Large intestine (tissue), 3 donors: ENCODE measurements around the gene NR2E3. TPM values are rescaled to one million over a fixed set of nuclear protein-coding genes. Genes with fewer than 3 reads are reported as not detected.
"Not testable (repeated sequence)": the region's sequence is repeated elsewhere in the genome, so short reads cannot be mapped to it uniquely, and the experiment has no call there.

Experiments
- DNase-seq, 2 donors: peaks; one replicate each; pipeline versions ENCODE4 v3.0.0 to v3.0.0-alpha.2; 2013
- H3K27ac ChIP-seq: one replicate; pipeline ENCODE4 v1.5.1; 2013; ENCODE audit warnings: low read length
- H3K27me3 ChIP-seq: 2 replicates; pipeline ENCODE4 v1.6.1; 2013; ENCODE audit warnings: low read length; ENCODE audit not compliant: control insufficient read depth, insufficient read depth
- H3K36me3 ChIP-seq: 2 replicates; pipeline ENCODE4 v1.6.1; 2013; ENCODE audit warnings: low read length; ENCODE audit not compliant: control insufficient read depth, insufficient read depth
- H3K4me1 ChIP-seq: one replicate; pipeline ENCODE4 v1.6.1; 2013; ENCODE audit warnings: low read length; ENCODE audit not compliant: control insufficient read depth, insufficient read depth
- H3K4me3 ChIP-seq: one replicate; pipeline ENCODE4 v1.5.1; 2013; ENCODE audit warnings: low read length
- H3K9me3 ChIP-seq: one replicate; pipeline ENCODE4 v1.6.1; 2013; ENCODE audit warnings: mild to moderate bottlenecking, low read depth, low read length, moderate library complexity; ENCODE audit not compliant: control insufficient read depth
- WGBS: methylation state at CpG from one replicate; pipeline ENCODE4 v1.1.5; 2013; ENCODE audit warnings: low lambda C conversion rate; ENCODE audit not compliant: insufficient coverage; 5-methylcytosine and 5-hydroxymethylcytosine counted together
- polyA plus RNA-seq: library from polyadenylated mRNA; unstranded; fragments of 120-200 nt; gene quantifications from one replicate; pipeline ENCODE4 v1.2.1, GENCODE V29; 2013

NR2E3 gene
- polyA plus RNA-seq, 1 donor, result 0.54 TPM

DNA sequence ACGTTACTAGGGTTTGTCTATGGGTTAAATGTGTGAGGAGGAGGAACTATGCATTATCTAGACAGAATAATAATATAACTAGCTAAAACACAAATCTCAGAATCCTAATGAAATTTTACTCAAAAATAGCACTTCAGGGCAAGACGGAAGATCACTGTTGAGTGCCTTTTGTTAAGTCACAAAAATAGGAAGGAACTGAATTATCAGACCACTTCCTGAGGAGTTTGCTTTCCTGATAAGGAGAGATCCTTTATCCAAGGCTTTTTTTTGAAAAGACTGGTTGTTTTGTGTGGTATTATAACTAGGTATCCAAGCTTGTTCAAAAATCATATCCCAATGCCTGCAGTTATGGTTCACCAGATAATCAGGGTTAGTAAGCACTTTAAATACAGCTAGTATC, 34.6 kb downstream of the NR2E3 start:
- DNase-seq, result no peak
- H3K27me3 ChIP-seq, result no peaks in the 10 kb centered on the region

DNA sequence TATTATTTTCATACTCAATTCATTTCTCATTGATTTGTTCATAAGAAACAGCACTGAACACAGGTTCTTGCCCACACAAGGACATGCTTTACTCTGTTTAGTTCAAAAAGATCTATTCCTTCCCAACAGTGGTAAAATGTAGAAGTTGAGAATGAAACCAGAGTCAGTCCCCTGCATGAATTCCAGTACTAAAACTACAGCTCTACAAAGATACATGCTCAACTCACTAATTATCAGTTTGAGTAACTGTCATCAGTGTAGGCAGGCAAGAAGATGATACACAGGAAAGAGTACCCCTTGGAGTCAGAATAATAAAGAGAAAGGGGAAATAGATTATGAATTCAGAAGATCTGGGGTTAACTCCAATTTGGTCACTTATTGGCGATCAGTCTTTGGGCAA, 43.2 kb downstream of the NR2E3 start:
- H3K4me1 ChIP-seq, result no peaks in the 10 kb centered on the region
- no peak overlapping the region for H3K27ac ChIP-seq
- no peaks in the 10 kb centered on the region for H3K27me3 ChIP-seq
- H3K36me3 ChIP-seq, result peaks cover 21% of the 10 kb centered on the region
- H3K9me3 ChIP-seq, result no peaks in the 10 kb centered on the region
- no peak for DNase-seq
- no CpG with 5 or more reads among the region's 1 CpG for WGBS
- H3K4me3 ChIP-seq, result no peak overlapping the region

More for the DNA sequence above, 34.6 kb downstream of the NR2E3 start:
- no peak overlapping the region for H3K27ac ChIP-seq
- WGBS, result 100% methylated on average over 1 of the region's 2 CpGs
- H3K9me3 ChIP-seq, result no peaks in the 10 kb centered on the region
- H3K4me1 ChIP-seq, result no peaks in the 10 kb centered on the region
- peaks cover 18% of the 10 kb centered on the region for H3K36me3 ChIP-seq
- H3K4me3 ChIP-seq, result no peak overlapping the region

DNA sequence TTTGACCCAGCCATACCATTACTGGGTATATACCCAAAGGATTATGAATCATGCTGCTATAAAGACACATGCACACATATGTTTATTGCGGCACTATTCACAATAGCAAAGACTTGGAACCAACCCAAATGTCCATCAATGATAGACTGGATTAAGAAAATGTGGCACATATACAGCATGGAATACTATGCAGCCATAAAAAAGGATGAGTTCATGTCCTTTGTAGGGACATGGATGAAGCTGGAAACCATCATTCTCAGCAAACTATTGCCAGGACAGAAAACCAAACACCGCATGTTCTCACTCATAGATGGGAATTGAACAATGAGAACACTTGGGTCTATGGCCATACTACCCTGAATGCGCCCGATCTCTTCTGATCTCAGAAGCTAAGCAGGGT, 47.9 kb downstream of the NR2E3 start:
- not testable (repeated sequence) for H3K27me3 ChIP-seq, H3K27ac ChIP-seq, H3K36me3 ChIP-seq, DNase-seq, H3K9me3 ChIP-seq, H3K4me3 ChIP-seq, H3K4me1 ChIP-seq
- WGBS, result no CpG with 5 or more reads among the region's 4 CpGs
